HEK293 (cell line): ENCODE data around the gene AFAP1L2.

Experiments
- CTCF ChIA-PET: fragments of 350-600 bp; formaldehyde crosslinking; extraction: SDS; loops from one replicate; lab custom pipeline; 2021; ENCODE audit warnings: antibody characterized with exemption; lab: Yijun Ruan, JAX
- POLR2A ChIA-PET: fragments of 300-600 bp; formaldehyde crosslinking; extraction: SDS; loops from one replicate; lab custom pipeline; 2020; ENCODE audit warnings: antibody characterized with exemption, inconsistent platforms; lab: Yijun Ruan, JAX
- H3K27ac ChIP-seq: fragments of 200-500 bp; sonication (Bioruptor generic); 2 replicates; pipeline ENCODE4 v1.5.1; 2014; ENCODE audit warnings: low read depth, low read length, control low read depth, inconsistent platforms; ENCODE audit errors: extremely low read depth
- H3K36me3 ChIP-seq, 2 experiments: fragments of 200-500 bp in 1 of 2; sonication (Bioruptor generic) in 1 of 2; 1 replicate in 1 of 2; 2 replicates in 1 of 2; pipeline ENCODE4 v1.5.1; 2014 to 2017; ENCODE audit warnings: inconsistent platforms in 2 of 2, low read length in 2 of 2; ENCODE audit not compliant: control insufficient read depth in 2 of 2, insufficient read depth in 1 of 2
- H3K4me1 ChIP-seq: fragments of 200-500 bp; sonication (Bioruptor generic); 2 replicates; pipeline ENCODE4 v1.5.1; 2014; ENCODE audit warnings: mild to moderate bottlenecking, low read length, inconsistent platforms; ENCODE audit not compliant: control insufficient read depth, insufficient read depth
- H3K4me3 ChIP-seq: 2 replicates; pipeline ENCODE4 v1.5.1; 2011; ENCODE audit warnings: low read depth, mild to moderate bottlenecking, control low read depth, low read length, moderate library complexity
- H3K9me3 ChIP-seq: fragments of 200-500 bp; sonication (Bioruptor generic); 2 replicates; pipeline ENCODE4 v1.5.1; 2014; ENCODE audit warnings: low read depth, low read length, inconsistent platforms; ENCODE audit not compliant: control insufficient read depth, insufficient read depth
- AEBP2 ChIP-seq: fragments of 450-650 bp; formaldehyde crosslinking; IDR thresholded peaks from 2 replicates; pipeline ENCODE4 v1.5.1; 2016; ENCODE audit warnings: missing biosample characterization, missing genetic modification characterization, borderline replicate concordance
- KLF8 ChIP-seq: fragments of 450-650 bp; formaldehyde crosslinking; IDR thresholded peaks from 2 replicates; pipeline ENCODE4 v1.5.1; 2016; ENCODE audit warnings: missing biosample characterization, missing genetic modification characterization
- SP2 ChIP-seq: fragments of 450-650 bp; formaldehyde crosslinking; IDR thresholded peaks from 2 replicates; pipeline ENCODE4 v1.5.1; 2016; ENCODE audit warnings: missing biosample characterization, missing genetic modification characterization
- SP3 ChIP-seq: fragments of 450-650 bp; formaldehyde crosslinking; IDR thresholded peaks from 2 replicates; pipeline ENCODE4 v1.5.1; 2016; ENCODE audit warnings: missing biosample characterization, missing genetic modification characterization
- YY2 ChIP-seq: fragments of 450-650 bp; formaldehyde crosslinking; IDR thresholded peaks from 2 replicates; pipeline ENCODE4 v1.5.1; 2016; ENCODE audit warnings: missing biosample characterization, missing genetic modification characterization
- ZBTB21 ChIP-seq: fragments of 450-650 bp; formaldehyde crosslinking; IDR thresholded peaks from 2 replicates; pipeline ENCODE4 v1.5.1; 2017; ENCODE audit warnings: missing biosample characterization, missing genetic modification characterization
- ZBTB7A ChIP-seq: fragments of 450-650 bp; formaldehyde crosslinking; IDR thresholded peaks from 2 replicates; pipeline ENCODE4 v1.5.1; 2016; ENCODE audit warnings: low read depth, missing biosample characterization, missing genetic modification characterization
- ZFP69B ChIP-seq: fragments of 450-650 bp; formaldehyde crosslinking; IDR thresholded peaks from 2 replicates; pipeline ENCODE4 v1.5.1; 2016; ENCODE audit warnings: missing biosample characterization, missing genetic modification characterization
- ZNF138 ChIP-seq: fragments of 450-650 bp; formaldehyde crosslinking; IDR thresholded peaks from 2 replicates; pipeline ENCODE4 v1.5.1; 2016; ENCODE audit warnings: missing biosample characterization, missing genetic modification characterization, borderline replicate concordance
- ZNF202 ChIP-seq: fragments of 450-650 bp; formaldehyde crosslinking; IDR thresholded peaks from 2 replicates; pipeline ENCODE4 v1.5.1; 2016; ENCODE audit warnings: missing biosample characterization, missing genetic modification characterization, borderline replicate concordance
- ZNF26 ChIP-seq: fragments of 450-650 bp; formaldehyde crosslinking; IDR thresholded peaks from 2 replicates; pipeline ENCODE4 v1.5.1; 2016; ENCODE audit warnings: missing biosample characterization, missing genetic modification characterization
- ZNF354C ChIP-seq: fragments of 450-650 bp; formaldehyde crosslinking; IDR thresholded peaks from 2 replicates; pipeline ENCODE4 v1.5.1; 2016; ENCODE audit warnings: missing biosample characterization, missing genetic modification characterization, low read depth, borderline replicate concordance
- ZNF394 ChIP-seq: fragments of 450-650 bp; formaldehyde crosslinking; IDR thresholded peaks from 2 replicates; pipeline ENCODE4 v1.5.1; 2016; ENCODE audit warnings: missing biosample characterization, missing genetic modification characterization, mild to moderate bottlenecking, moderate library complexity, borderline replicate concordance
- ZNF423 ChIP-seq: fragments of 450-650 bp; formaldehyde crosslinking; IDR thresholded peaks from 2 replicates; pipeline ENCODE4 v1.5.1; 2016; ENCODE audit warnings: missing biosample characterization, missing genetic modification characterization
- ZNF518A ChIP-seq: fragments of 450-650 bp; formaldehyde crosslinking; conservative IDR thresholded peaks from 2 replicates; pipeline ENCODE4 v1.5.1; 2016; ENCODE audit warnings: low read depth, missing biosample characterization, missing genetic modification characterization
- ZNF558 ChIP-seq: fragments of 450-650 bp; formaldehyde crosslinking; IDR thresholded peaks from 2 replicates; pipeline ENCODE4 v1.5.1; 2016; ENCODE audit warnings: missing biosample characterization, missing genetic modification characterization
- ZNF629 ChIP-seq: fragments of 450-650 bp; formaldehyde crosslinking; IDR thresholded peaks from 2 replicates; pipeline ENCODE4 v1.5.1; 2017; ENCODE audit warnings: missing biosample characterization, missing genetic modification characterization
- ZNF692 ChIP-seq: fragments of 450-650 bp; formaldehyde crosslinking; IDR thresholded peaks from 2 replicates; pipeline ENCODE4 v1.5.1; 2016; ENCODE audit warnings: missing biosample characterization, missing genetic modification characterization
- ZNF837 ChIP-seq: fragments of 450-650 bp; formaldehyde crosslinking; IDR thresholded peaks from 2 replicates; pipeline ENCODE4 v1.5.1; 2016; ENCODE audit warnings: missing biosample characterization, missing genetic modification characterization
- ZSCAN23 ChIP-seq: fragments of 450-650 bp; formaldehyde crosslinking; IDR thresholded peaks from 2 replicates; pipeline ENCODE4 v1.5.1; 2016; ENCODE audit warnings: missing biosample characterization, missing genetic modification characterization
- TF ChIP-seq, protein P1 (sequence below): fragments of 450-650 bp; formaldehyde crosslinking; IDR thresholded peaks from 2 replicates; pipeline ENCODE4 v1.5.1; 2016; ENCODE audit warnings: missing biosample characterization, missing genetic modification characterization, borderline replicate concordance

AFAP1L2 gene

GRCh38 chr10:114398587-114399331, 5.5 kb downstream of the AFAP1L2 start:
- H3K4me3 ChIP-seq = no peak overlapping the region
- no peaks in the 10 kb centered on the region for H3K4me1 ChIP-seq
- H3K27ac ChIP-seq = no peak overlapping the region
- TF ChIP-seq ZNF558 (tag by site-specific recombination) (no peak), ZNF202 (tag by site-specific recombination) (no peak), AEBP2 (tag by site-specific recombination) (no peak), ZNF518A (tag by site-specific recombination) (no peak), ZNF26 (tag by site-specific recombination) (no peak), ZNF423 (tag by site-specific recombination) (no peak), ZNF692 (tag by site-specific recombination) (no peak), SP2 (no peak), ZSCAN23 (tag by site-specific recombination) (no peak), ZFP69B (tag by site-specific recombination) (no peak), ZNF138 (tag by site-specific recombination) (no peak), ZBTB21 (tag by site-specific recombination) (no peak)
- TF ChIP-seq, all 188 proteins: peak for 0
- POLR2A ChIA-PET = no interaction called here
- H3K9me3 ChIP-seq = no peaks in the 10 kb centered on the region
- CTCF ChIA-PET = interaction anchor here (3.0 kb wide), 1 partner anchor 11 kb away, joined by 12 read pairs; no protein-coding TSS in a partner anchor
- no peaks in the 10 kb centered on the region for H3K36me3 ChIP-seq

GRCh38 chr10:114397651-114398145, 6.6 kb downstream of the AFAP1L2 start:
- POLR2A ChIA-PET = no interaction called here
- CTCF ChIA-PET = interaction anchor here (0.6 to 3.0 kb wide), 3 partner anchors 10 to 388 kb away, joined by 3 to 12 read pairs (median 4); no protein-coding TSS in a partner anchor
- H3K36me3 ChIP-seq = no peaks in the 10 kb centered on the region
- no peak overlapping the region for H3K27ac ChIP-seq
- H3K4me3 ChIP-seq = no peak overlapping the region
- H3K9me3 ChIP-seq = no peaks in the 10 kb centered on the region
- no peaks in the 10 kb centered on the region for H3K4me1 ChIP-seq
- TF ChIP-seq ZNF837 (tag by site-specific recombination) = no peak
- TF ChIP-seq, protein P1, sequence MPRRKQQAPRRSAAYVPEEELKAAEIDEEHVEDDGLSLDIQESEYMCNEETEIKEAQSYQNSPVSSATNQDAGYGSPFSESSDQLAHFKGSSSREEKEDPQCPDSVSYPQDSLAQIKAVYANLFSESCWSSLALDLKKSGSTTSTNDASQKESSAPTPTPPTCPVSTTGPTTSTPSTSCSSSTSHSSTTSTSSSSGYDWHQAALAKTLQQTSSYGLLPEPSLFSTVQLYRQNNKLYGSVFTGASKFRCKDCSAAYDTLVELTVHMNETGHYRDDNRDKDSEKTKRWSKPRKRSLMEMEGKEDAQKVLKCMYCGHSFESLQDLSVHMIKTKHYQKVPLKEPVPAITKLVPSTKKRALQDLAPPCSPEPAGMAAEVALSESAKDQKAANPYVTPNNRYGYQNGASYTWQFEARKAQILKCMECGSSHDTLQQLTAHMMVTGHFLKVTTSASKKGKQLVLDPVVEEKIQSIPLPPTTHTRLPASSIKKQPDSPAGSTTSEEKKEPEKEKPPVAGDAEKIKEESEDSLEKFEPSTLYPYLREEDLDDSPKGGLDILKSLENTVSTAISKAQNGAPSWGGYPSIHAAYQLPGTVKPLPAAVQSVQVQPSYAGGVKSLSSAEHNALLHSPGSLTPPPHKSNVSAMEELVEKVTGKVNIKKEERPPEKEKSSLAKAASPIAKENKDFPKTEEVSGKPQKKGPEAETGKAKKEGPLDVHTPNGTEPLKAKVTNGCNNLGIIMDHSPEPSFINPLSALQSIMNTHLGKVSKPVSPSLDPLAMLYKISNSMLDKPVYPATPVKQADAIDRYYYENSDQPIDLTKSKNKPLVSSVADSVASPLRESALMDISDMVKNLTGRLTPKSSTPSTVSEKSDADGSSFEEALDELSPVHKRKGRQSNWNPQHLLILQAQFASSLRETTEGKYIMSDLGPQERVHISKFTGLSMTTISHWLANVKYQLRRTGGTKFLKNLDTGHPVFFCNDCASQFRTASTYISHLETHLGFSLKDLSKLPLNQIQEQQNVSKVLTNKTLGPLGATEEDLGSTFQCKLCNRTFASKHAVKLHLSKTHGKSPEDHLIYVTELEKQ = no peak
- TF ChIP-seq ZNF629 = no peak
- no peak for TF ChIP-seq ZNF394 (tag by site-specific recombination)
- no peak for TF ChIP-seq KLF8
- TF ChIP-seq SP3 (tag by site-specific recombination) = no peak
- TF ChIP-seq ZNF354C (tag by site-specific recombination) = no peak
- no peak for TF ChIP-seq ZBTB7A (tag by site-specific recombination)
- no peak for TF ChIP-seq YY2 (tag by site-specific recombination)
